Stimulated activated CD8-positive, alpha-beta memory T cell treated with anti-CD3 and anti-CD28 coated beads, Interleukin-4, amount 100 ng/mL, for 48 hours (primary cell): Measurements from ENCODE around the gene GOLGA1.

Source experiments
- DNase-seq: peaks from one replicate; pipeline ENCODE4 v3.0.0-alpha.2; 2020

GOLGA1 gene

GRCh38 chr9:124881138-124881743 is 59.6 kb downstream of the GOLGA1 start:
- DNase-seq = no peak

- DNase-seq = no peak
These were observed 60.4 kb downstream of the GOLGA1 start for GRCh38 chr9:124880501-124880900.

- no peak for DNase-seq
These were observed 61.7 kb downstream of the GOLGA1 start for GRCh38 chr9:124879226-124879625.

- DNase-seq = no peak
These were observed 62.4 kb downstream of the GOLGA1 start for GRCh38 chr9:124878518-124878917.

GRCh38 chr9:124878021-124878420 is 62.9 kb downstream of the GOLGA1 start:
- no peak for DNase-seq

- no peak for DNase-seq
These were observed 63.7 kb downstream of the GOLGA1 start for GRCh38 chr9:124877021-124877782.

GRCh38 chr9:124875501-124875900 is 65.4 kb downstream of the GOLGA1 start:
- no peak for DNase-seq

GRCh38 chr9:124873664-124874063 is 67.2 kb downstream of the GOLGA1 start:
- DNase-seq = no peak

GRCh38 chr9:124871156-124871561 is 69.7 kb downstream of the GOLGA1 start:
- DNase-seq = no peak

- DNase-seq = no peak
These were observed 70.2 kb downstream of the GOLGA1 start for GRCh38 chr9:124870723-124871122.

GRCh38 chr9:124869986-124870560 is 70.8 kb downstream of the GOLGA1 start:
- peak; percentile 94 for DNase-seq

GRCh38 chr9:124869466-124869985 is 71.4 kb downstream of the GOLGA1 start:
- DNase-seq = peak; percentile 66

GRCh38 chr9:124868511-124869465 is 72.1 kb downstream of the GOLGA1 start:
- peak; percentile 95 for DNase-seq

GRCh38 chr9:124863371-124863871 is 77.5 kb downstream of the GOLGA1 start:
- no peak for DNase-seq

GRCh38 chr9:124861342-124862229 is 79.3 kb downstream of the GOLGA1 start, which contains the start of the genes ARPC5L and RPL35:
Gene ARPC5L (plus strand): TSS chr9:124862130. CDS start chr9:124869291, 7,161 bp downstream.
Gene RPL35 (minus strand): TSS chr9:124861957. CDS start chr9:124861912, 45 bp downstream.
- DNase-seq = peak; percentile 96

- no peak for DNase-seq
These were observed 80.1 kb downstream of the GOLGA1 start for GRCh38 chr9:124860582-124861341.

GRCh38 chr9:124859803-124860581 is 80.9 kb downstream of the GOLGA1 start:
- no peak for DNase-seq

GRCh38 chr9:124858330-124859046 is 82.4 kb downstream of the GOLGA1 start:
- no peak for DNase-seq
